Sigmoid colon (tissue), 7 donors: Measurements from ENCODE around the gene TUBGCP3. TPM values are rescaled to one million over a fixed set of nuclear protein-coding genes. Genes with fewer than 3 reads are reported as not detected.

Experiments used
- DNase-seq: peaks from one replicate; pipeline ENCODE4 v3.0.0-alpha.2; 2019
- H3K27ac ChIP-seq, 4 donors: fragments of 200-600 bp; sonication (generic); one replicate each; pipeline ENCODE4 v1.5.1; 2016 to 2019; ENCODE audit warnings: mild to moderate bottlenecking in 1 of 4
- H3K27me3 ChIP-seq, 3 donors: fragments of 200-600 bp; sonication (generic); one replicate each; pipeline ENCODE4 v1.5.1; 2019; ENCODE audit warnings: mild to moderate bottlenecking in 1 of 3
- H3K36me3 ChIP-seq, 4 donors: fragments of 200-600 bp; sonication (generic); one replicate each; pipeline ENCODE4 v1.5.1; 2016 to 2019
- H3K4me1 ChIP-seq, 4 donors: fragments of 200-600 bp; sonication (generic); one replicate each; pipeline ENCODE4 v1.5.1; 2017 to 2019
- H3K4me3 ChIP-seq, 4 donors: fragments of 200-600 bp; sonication (generic); one replicate each; pipeline ENCODE4 v1.5.1; 2017 to 2019; ENCODE audit warnings: mild to moderate bottlenecking in 2 of 4, moderate library complexity in 1 of 4
- H3K9me3 ChIP-seq, 4 donors: fragments of 200-600 bp in 3 of 4; sonication (generic) in 3 of 4; one replicate each; pipeline versions ENCODE4 v1.5.1 to v1.6.1; 2013 to 2019
- EP300 ChIP-seq, 4 donors: sonication (generic); formaldehyde crosslinking; IDR thresholded peaks; one replicate each; pipeline ENCODE4 v1.6.1; 2017; ENCODE audit warnings: antibody characterized with exemption in 4 of 4
- POLR2A ChIP-seq, 2 donors: fragments of 450-650 bp; IDR thresholded peaks; one replicate each; pipeline ENCODE4 v1.6.1; 2016; ENCODE audit warnings: antibody characterized with exemption in 2 of 2, mild to moderate bottlenecking in 2 of 2, moderate library complexity in 2 of 2
- POLR2AphosphoS5 ChIP-seq, 4 donors: sonication (generic); formaldehyde crosslinking; IDR thresholded peaks; one replicate each; pipeline ENCODE4 v1.6.1; 2017; ENCODE audit warnings: antibody characterized with exemption in 4 of 4
- WGBS, 2 donors: extraction: QIAGEN DNeasy Blood & Tissue Kit; methylation state at CpG; one replicate each; pipeline ENCODE4 v1.1.7; 2013; 5-methylcytosine and 5-hydroxymethylcytosine counted together
- intact Hi-C: fragments of 100-400 bp; cut with DNase I; formaldehyde crosslinking; loops from one replicate; pipeline ENCODE4 v1.15.1; 2023
- polyA plus RNA-seq, 3 donors: library from polyadenylated mRNA; stranded (reverse); fragments of 200-250 nt; gene quantifications; one replicate each; pipeline ENCODE4 v1.2.3, GENCODE V29; 2013
- total RNA-seq, 4 donors: library from RNA; depleted of rRNA; stranded (reverse); fragments of >200 nt; gene quantifications; one replicate each; pipeline ENCODE4 v1.1.0, GENCODE V29; 2016
- TF ChIP-seq, protein P1 (sequence below), 4 experiments: fragments of 450-650 bp in 3 of 4; fragments of 200-600 bp in 1 of 4; IDR thresholded peaks; one replicate each; pipeline ENCODE4 v1.5.1; 2016 to 2019; ENCODE audit warnings: antibody characterized with exemption in 4 of 4, mild to moderate bottlenecking in 3 of 4, moderate library complexity in 2 of 4
- donor health status: healthy with polysubstance abuse.
- donor health status: Bipolar disorder and iron deficiency.
- donor health status: healthy.

TUBGCP3 gene
- total and polyA plus RNA-seq, 7 donors = 7.2 to 33.5 (median 23.8) TPM

DNA sequence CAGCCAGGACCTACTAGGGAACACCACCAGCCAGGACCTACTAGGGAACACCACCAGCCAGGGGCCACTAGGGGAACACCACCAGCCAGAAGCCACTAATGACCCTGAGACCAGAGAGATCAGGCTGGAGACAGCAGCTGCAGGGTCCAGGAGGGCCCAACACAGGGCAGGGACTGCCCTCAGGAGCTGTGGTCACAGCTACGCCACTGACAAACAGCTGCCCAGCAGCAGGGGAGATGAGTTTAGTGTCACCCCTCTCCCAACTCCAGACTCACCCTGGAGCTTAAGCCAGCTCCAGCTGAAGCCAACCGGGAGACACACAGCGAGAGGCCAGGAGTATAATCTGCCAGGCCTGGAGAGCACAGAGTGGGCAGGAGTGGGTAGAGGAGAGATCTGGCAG, 25.7 kb downstream of the TUBGCP3 start:
- H3K9me3 ChIP-seq = no peaks in the 10 kb centered on the region
- DNase-seq = no peak
- peaks cover 0 to 5% (median 3%) of the 10 kb centered on the region in 4 donors for H3K4me1 ChIP-seq
- no peak overlapping the region for H3K27ac ChIP-seq
- no peak for TF ChIP-seq POLR2A (IDR thresholded peaks at IDR 0.05)
- no peak for TF ChIP-seq EP300 (IDR thresholded peaks at IDR 0.05)
- no peak for TF ChIP-seq POLR2AphosphoS5 (IDR thresholded peaks at IDR 0.05)
- TF ChIP-seq, protein P1, sequence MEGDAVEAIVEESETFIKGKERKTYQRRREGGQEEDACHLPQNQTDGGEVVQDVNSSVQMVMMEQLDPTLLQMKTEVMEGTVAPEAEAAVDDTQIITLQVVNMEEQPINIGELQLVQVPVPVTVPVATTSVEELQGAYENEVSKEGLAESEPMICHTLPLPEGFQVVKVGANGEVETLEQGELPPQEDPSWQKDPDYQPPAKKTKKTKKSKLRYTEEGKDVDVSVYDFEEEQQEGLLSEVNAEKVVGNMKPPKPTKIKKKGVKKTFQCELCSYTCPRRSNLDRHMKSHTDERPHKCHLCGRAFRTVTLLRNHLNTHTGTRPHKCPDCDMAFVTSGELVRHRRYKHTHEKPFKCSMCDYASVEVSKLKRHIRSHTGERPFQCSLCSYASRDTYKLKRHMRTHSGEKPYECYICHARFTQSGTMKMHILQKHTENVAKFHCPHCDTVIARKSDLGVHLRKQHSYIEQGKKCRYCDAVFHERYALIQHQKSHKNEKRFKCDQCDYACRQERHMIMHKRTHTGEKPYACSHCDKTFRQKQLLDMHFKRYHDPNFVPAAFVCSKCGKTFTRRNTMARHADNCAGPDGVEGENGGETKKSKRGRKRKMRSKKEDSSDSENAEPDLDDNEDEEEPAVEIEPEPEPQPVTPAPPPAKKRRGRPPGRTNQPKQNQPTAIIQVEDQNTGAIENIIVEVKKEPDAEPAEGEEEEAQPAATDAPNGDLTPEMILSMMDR (IDR thresholded peaks at IDR 0.05) = no peak
- peaks cover 0 to 55% (median 16%) of the 10 kb centered on the region in 4 donors for H3K36me3 ChIP-seq
- WGBS, 2 donors = 98 to 99% methylated on average over 3 of the region's 3 CpGs
- intact Hi-C loops = no loop called here
- H3K27me3 ChIP-seq = no peaks in the 10 kb centered on the region
- no peak overlapping the region for H3K4me3 ChIP-seq

DNA sequence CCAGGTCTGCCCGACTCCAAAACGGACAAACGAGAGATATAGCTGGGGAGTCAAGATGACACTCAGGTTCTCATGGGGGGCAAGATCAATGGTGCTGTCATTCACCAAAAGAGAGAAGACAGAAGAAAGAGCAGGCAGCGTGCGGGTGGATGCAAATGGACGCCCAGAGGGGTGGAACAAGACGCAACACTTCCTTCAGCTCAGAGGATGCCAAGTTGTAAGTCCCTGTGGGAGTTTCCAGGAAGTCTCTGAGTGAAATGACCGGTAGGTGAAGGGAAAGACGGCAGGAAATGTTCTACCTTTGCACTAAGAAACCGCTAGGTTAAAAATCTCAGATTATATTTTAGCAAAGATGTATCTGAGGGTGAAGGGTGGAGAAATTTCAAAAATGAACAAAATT, 26.5 kb downstream of the TUBGCP3 start:
- H3K27ac ChIP-seq = no peak overlapping the region
- no peaks in the 10 kb centered on the region for H3K4me1 ChIP-seq
- H3K4me3 ChIP-seq = no peak overlapping the region
- H3K9me3 ChIP-seq = no peaks in the 10 kb centered on the region
- H3K27me3 ChIP-seq = no peaks in the 10 kb centered on the region
- 76 to 90% methylated on average over 10 of the region's 10 CpGs for WGBS, 2 donors
- DNase-seq = no peak
- intact Hi-C loops = no loop called here
- TF ChIP-seq POLR2A (IDR thresholded peaks at IDR 0.05) (no peak), EP300 (IDR thresholded peaks at IDR 0.05) (no peak), POLR2AphosphoS5 (IDR thresholded peaks at IDR 0.05) (no peak)
- TF ChIP-seq, protein P1 (IDR thresholded peaks at IDR 0.05) = no peak
- H3K36me3 ChIP-seq = peaks cover 0 to 55% (median 16%) of the 10 kb centered on the region in 4 donors

DNA sequence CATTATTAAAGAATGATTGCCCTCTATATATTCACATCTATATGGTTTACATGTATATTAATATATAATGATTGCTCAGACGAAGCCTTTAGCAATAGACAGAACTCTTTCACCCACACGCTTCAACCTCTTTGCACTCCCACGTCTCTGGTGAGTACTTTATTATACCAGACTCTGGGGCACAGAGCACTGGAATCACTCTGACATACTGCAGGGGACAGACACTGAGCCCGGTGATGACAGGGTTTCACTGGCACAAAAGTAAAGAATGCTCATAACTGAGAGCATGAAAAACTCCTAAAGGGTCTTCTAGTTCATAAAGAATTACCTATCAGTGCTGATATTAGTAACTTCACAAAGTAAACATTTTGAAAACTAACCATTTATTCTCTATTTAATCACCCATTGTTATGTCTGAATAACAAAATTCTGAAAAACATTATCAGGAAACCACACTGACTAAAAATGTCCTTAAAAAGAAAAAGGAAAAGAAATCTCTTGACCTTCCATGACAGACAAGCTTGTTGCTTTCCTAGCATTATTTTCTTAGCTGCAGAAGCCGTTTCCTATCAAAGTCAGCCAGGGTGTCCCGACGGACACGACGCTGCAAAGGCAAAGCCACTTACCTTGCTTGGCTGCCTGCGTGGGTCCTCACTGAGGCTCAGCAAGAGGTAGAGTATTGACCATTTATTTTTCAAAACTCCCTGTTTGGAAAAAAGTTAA, 29.1 kb downstream of the TUBGCP3 start:
- no peaks in the 10 kb centered on the region for H3K9me3 ChIP-seq
- no peaks in the 10 kb centered on the region for H3K27me3 ChIP-seq
- TF ChIP-seq EP300 (IDR thresholded peaks at IDR 0.05) (no peak), POLR2A (IDR thresholded peaks at IDR 0.05) (no peak), POLR2AphosphoS5 (IDR thresholded peaks at IDR 0.05) (no peak)
- TF ChIP-seq, protein P1 (IDR thresholded peaks at IDR 0.05) = no peak
- no peak overlapping the region for H3K27ac ChIP-seq
- H3K4me3 ChIP-seq = no peak overlapping the region
- peaks cover 19 to 62% (median 28%) of the 10 kb centered on the region in 4 donors for H3K36me3 ChIP-seq
- 87 to 90% methylated on average over 10 of the region's 10 CpGs for WGBS, 2 donors
- H3K4me1 ChIP-seq = no peaks in the 10 kb centered on the region
- intact Hi-C loops = no loop called here
- no peak for DNase-seq

DNA sequence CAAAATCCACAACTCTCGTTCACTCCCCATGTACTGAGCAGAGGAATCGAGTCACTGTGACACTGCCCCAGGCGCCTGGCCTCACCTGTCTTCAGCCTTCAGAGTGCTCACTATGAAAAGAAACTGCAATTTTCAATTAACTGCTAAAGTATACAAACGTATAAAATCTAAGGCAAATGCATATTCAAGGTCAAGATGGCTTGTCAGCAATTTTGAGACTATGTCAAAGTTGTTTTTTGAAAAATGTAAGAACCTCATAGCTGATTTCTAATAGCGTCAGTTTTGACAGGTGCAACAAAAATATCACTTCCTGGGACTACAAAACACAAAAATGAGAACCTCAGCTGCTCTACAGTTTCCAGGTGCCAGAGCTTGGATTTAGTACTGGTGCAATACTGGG, 31.4 kb downstream of the TUBGCP3 start:
- Histone ChIP-seq H3K9me3 (no peaks in the 10 kb centered on the region), H3K36me3 (peaks cover 29 to 81% (median 45%) of the 10 kb centered on the region in 4 donors), H3K4me1 (no peaks in the 10 kb centered on the region), H3K27me3 (no peaks in the 10 kb centered on the region), H3K27ac (no peak overlapping the region), H3K4me3 (no peak overlapping the region)
- no peak for DNase-seq
- TF ChIP-seq EP300 (IDR thresholded peaks at IDR 0.05) (no peak), POLR2A (IDR thresholded peaks at IDR 0.05) (no peak), POLR2AphosphoS5 (IDR thresholded peaks at IDR 0.05) (no peak)
- TF ChIP-seq, protein P1 (IDR thresholded peaks at IDR 0.05) = no peak
- intact Hi-C loops = no loop called here
- 91 to 96% methylated on average over 5 of the region's 5 CpGs for WGBS, 2 donors
